HEK293T (cell line): ENCODE data around the gene ASB2.

Experiments
- CTCF ChIA-PET: fragments of 350-600 bp; formaldehyde crosslinking; extraction: SDS; loops from one replicate; lab custom pipeline; 2021; ENCODE audit warnings: antibody characterized with exemption, inconsistent platforms; lab: Yijun Ruan, JAX
- POLR2A ChIA-PET: fragments of 350-600 bp; formaldehyde crosslinking; extraction: SDS; loops from one replicate; lab custom pipeline; 2020; ENCODE audit warnings: antibody characterized with exemption, inconsistent platforms; lab: Yijun Ruan, JAX
- DNase-seq: peaks from one replicate; pipeline ENCODE4 v3.0.0; 2012; ENCODE audit warnings: mixed read lengths; ENCODE audit errors: extremely low spot score
- ARNT ChIP-seq: fragments of 450-650 bp; IDR thresholded peaks from 2 replicates; pipeline ENCODE4 v1.6.1; 2017; ENCODE audit warnings: mild to moderate bottlenecking
- BHLHE40 ChIP-seq: fragments of 450-650 bp; IDR thresholded peaks from 2 replicates; pipeline ENCODE4 v1.6.1; 2016; ENCODE audit warnings: mild to moderate bottlenecking, moderate library complexity, borderline replicate concordance
- CTBP1 ChIP-seq: fragments of 450-650 bp; IDR thresholded peaks from 2 replicates; pipeline ENCODE4 v1.6.1; 2016; ENCODE audit warnings: borderline replicate concordance
- ELF4 ChIP-seq: fragments of 450-650 bp; IDR thresholded peaks from 2 replicates; pipeline ENCODE4 v1.6.1; 2017; ENCODE audit warnings: antibody characterized with exemption
- FOXA1 ChIP-seq: fragments of 450-650 bp; IDR thresholded peaks from 2 replicates; pipeline ENCODE4 v1.6.1; 2016; ENCODE audit warnings: mild to moderate bottlenecking
- FOXK2 ChIP-seq: fragments of 450-650 bp; IDR thresholded peaks from 2 replicates; pipeline ENCODE4 v1.6.1; 2016; ENCODE audit warnings: mild to moderate bottlenecking
- FOXM1 ChIP-seq: fragments of 450-650 bp; IDR thresholded peaks from 2 replicates; pipeline ENCODE4 v1.6.1; 2017; ENCODE audit warnings: mild to moderate bottlenecking, borderline replicate concordance
- HDGF ChIP-seq: fragments of 450-650 bp; IDR thresholded peaks from 2 replicates; pipeline ENCODE4 v1.6.1; 2017; ENCODE audit warnings: antibody characterized with exemption, borderline replicate concordance
- L3MBTL2 ChIP-seq: fragments of 450-650 bp; conservative IDR thresholded peaks from 2 replicates; pipeline ENCODE4 v1.6.1; 2016; ENCODE audit warnings: mild to moderate bottlenecking
- LEF1 ChIP-seq: fragments of 450-650 bp; IDR thresholded peaks from 2 replicates; pipeline ENCODE4 v1.6.1; 2017; ENCODE audit warnings: mild to moderate bottlenecking, borderline replicate concordance
- NFRKB ChIP-seq: fragments of 450-650 bp; IDR thresholded peaks from 2 replicates; pipeline ENCODE4 v1.6.1; 2016; ENCODE audit warnings: mild to moderate bottlenecking, moderate library complexity
- PKNOX1 ChIP-seq: fragments of 450-650 bp; IDR thresholded peaks from 2 replicates; pipeline ENCODE4 v1.6.1; 2016
- SP1 ChIP-seq: fragments of 450-650 bp; IDR thresholded peaks from 2 replicates; pipeline ENCODE4 v1.6.1; 2017
- SUZ12 ChIP-seq: fragments of 450-650 bp; IDR thresholded peaks from 2 replicates; pipeline ENCODE4 v1.6.1; 2016; ENCODE audit warnings: mild to moderate bottlenecking
- TARDBP ChIP-seq: fragments of 450-650 bp; IDR thresholded peaks from 2 replicates; pipeline ENCODE4 v1.6.1; 2016
- ZNF384 ChIP-seq: fragments of 450-650 bp; IDR thresholded peaks from 2 replicates; pipeline ENCODE4 v1.6.1; 2016

ASB2 gene

DNA sequence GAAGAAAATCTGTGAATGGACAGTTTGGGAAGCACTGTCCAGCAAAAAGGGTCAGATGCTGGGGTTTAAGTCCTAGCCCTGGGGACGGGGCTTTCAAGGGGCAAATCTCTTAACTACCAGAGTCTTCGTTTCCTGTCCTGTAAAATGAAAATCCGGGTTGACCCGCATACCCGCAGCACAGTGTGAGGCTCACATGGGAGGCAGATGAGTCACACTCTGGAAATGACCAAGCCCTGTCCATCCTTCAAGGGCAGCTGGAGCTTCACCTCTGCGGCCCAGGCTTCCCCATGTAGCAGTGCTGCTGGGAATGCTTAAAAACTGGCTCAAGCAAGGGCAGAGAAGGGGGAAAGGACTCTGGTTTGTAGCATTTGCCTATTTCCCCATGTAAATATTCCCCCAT, 30.3 kb downstream of the ASB2 start:
- DNase-seq = no peak
- TF ChIP-seq LEF1 (no peak), ELF4 (no peak), TARDBP (no peak), BHLHE40 (no peak)
- CTCF ChIA-PET = no interaction called here
- POLR2A ChIA-PET = no interaction called here

DNA sequence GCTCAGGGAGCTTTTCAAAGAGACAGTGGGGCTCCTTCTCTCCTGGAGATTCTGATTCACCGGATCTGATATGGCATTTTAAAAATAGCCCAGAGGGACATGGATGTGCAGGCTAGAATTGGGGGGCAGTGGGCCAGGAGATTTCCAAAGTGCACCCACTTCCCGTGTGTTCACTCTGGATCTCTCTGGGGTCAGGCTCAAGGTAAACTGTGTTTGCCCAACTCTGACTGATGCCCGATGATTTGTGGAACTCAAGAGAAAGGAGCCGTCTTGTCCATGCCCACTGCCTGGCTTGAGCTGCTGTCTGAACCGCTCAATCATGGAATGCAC, 31.3 kb downstream of the ASB2 start:
- DNase-seq = no peak
- TF ChIP-seq BHLHE40 = no peak
- TF ChIP-seq ZNF384 = no peak
- TF ChIP-seq FOXA1 = no peak
- no peak for TF ChIP-seq NFRKB
- TF ChIP-seq FOXM1 = no peak
- TF ChIP-seq ARNT = no peak
- CTCF ChIA-PET = no interaction called here
- POLR2A ChIA-PET = no interaction called here

DNA sequence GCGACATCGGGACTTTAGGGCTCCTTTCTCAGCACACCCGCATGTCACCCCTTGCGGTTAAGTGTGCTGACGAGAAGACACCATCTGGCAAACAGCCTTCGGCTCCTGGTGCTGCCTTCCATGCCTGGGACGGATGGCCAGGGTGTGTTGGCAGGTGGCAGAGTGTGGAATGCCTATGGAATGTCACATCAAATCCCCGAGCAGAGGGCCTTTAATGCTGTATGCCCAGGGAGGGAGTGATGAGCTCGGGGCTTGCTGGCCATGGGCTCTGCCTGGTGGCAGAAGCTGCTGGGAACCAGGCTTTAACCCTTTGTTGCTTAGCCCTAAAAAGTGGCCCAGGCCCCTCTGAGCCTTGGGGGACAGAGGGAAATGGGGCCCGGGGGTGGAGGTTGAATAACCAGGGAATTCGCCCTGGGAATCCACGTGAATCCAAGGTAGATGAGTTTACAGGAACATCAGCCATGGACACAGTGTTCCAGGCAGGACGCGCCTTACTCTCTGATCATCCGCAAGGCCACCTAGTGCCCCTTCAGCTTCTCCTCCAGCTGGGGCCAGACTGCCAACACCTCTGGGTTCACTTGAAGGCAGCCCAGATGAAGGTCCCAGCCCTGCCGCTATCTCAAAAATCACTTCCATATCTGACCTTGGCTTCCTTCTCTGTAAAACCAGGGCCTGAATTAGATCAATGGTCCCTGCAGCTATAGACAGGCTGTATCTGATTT, 31.9 kb downstream of the ASB2 start:
- ChIA-PET POLR2A (no interaction called here), CTCF (no interaction called here)
- no peak for DNase-seq
- TF ChIP-seq FOXK2 (no peak), SUZ12 (no peak), HDGF (no peak), FOXM1 (no peak), NFRKB (no peak), L3MBTL2 (no peak), SP1 (no peak), CTBP1 (no peak), ELF4 (no peak), FOXA1 (no peak)

DNA sequence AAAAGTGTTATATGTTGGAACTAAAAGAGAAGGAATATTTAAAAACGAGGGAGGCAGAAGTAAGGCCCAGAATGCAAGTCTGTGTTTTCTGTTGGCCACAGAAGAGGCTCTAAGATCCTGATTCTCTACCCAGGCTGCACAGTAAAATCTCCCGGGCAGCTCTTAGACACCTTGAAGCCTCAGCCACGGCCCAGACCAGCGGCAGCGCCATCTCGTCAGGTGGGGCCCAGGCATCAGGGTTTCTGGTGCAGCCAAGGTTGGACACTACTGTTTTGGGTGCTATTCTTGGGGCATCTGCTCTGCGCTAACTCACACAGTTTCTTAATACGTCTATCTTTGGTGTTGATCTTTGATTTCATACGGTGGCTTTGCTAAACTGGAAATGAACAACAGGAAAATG, 32.4 kb downstream of the ASB2 start:
- ChIA-PET POLR2A (no interaction called here), CTCF (interaction anchor here (1.1 kb wide), 1 partner anchor 193 kb away, joined by 3 read pairs; no protein-coding TSS in a partner anchor)
- no peak for TF ChIP-seq FOXK2
- no peak for TF ChIP-seq SUZ12
- TF ChIP-seq ZNF384 = no peak
- no peak for TF ChIP-seq NFRKB
- no peak for TF ChIP-seq PKNOX1
- no peak for TF ChIP-seq HDGF
- no peak for TF ChIP-seq SP1
- no peak for TF ChIP-seq L3MBTL2
- no peak for TF ChIP-seq FOXA1
- TF ChIP-seq CTBP1 = no peak
- TF ChIP-seq ELF4 = no peak
- no peak for TF ChIP-seq ARNT
- TF ChIP-seq BHLHE40 = no peak
- TF ChIP-seq FOXM1 = no peak
- no peak for TF ChIP-seq LEF1
- TF ChIP-seq TARDBP = no peak
- DNase-seq = no peak

- CTCF ChIA-PET = interaction anchor here (0.6 to 1.4 kb wide), 3 partner anchors 62 to 841 kb away, joined by 3 read pairs; no protein-coding TSS in a partner anchor
- POLR2A ChIA-PET = no interaction called here
- no peak for DNase-seq
- TF ChIP-seq ELF4 (no peak), NFRKB (no peak), BHLHE40 (no peak), SUZ12 (no peak), HDGF (no peak), FOXM1 (no peak), CTBP1 (no peak), PKNOX1 (no peak), TARDBP (no peak), LEF1 (no peak), ZNF384 (no peak), FOXA1 (no peak), FOXK2 (no peak), SP1 (no peak), L3MBTL2 (no peak), ARNT (no peak)
These were observed 33.3 kb downstream of the ASB2 start for GRCh38 chr14:93943052-93943451.

GRCh38 chr14:93941293-93941910, 35.0 kb downstream of the ASB2 start:
- no peak for DNase-seq
- CTCF ChIA-PET = interaction anchor here (0.6 to 2.4 kb wide), 6 partner anchors 19 to 239 kb away, joined by 3 to 17 read pairs (median 7); no protein-coding TSS in a partner anchor
- POLR2A ChIA-PET = no interaction called here
- TF ChIP-seq FOXM1 = no peak
- TF ChIP-seq NFRKB = no peak
- TF ChIP-seq SP1 = no peak
- no peak for TF ChIP-seq ARNT
- no peak for TF ChIP-seq BHLHE40
- TF ChIP-seq LEF1 = no peak
- no peak for TF ChIP-seq PKNOX1
- no peak for TF ChIP-seq L3MBTL2
- no peak for TF ChIP-seq TARDBP
- no peak for TF ChIP-seq ELF4
- no peak for TF ChIP-seq FOXA1
- no peak for TF ChIP-seq SUZ12
- no peak for TF ChIP-seq HDGF
